ENCODE results near the gene HNRNPA2B1.
A peak's percentile ranks its signal among the peaks of the same experiment; 100 is the strongest.

Gene HNRNPA2B1

DNA sequence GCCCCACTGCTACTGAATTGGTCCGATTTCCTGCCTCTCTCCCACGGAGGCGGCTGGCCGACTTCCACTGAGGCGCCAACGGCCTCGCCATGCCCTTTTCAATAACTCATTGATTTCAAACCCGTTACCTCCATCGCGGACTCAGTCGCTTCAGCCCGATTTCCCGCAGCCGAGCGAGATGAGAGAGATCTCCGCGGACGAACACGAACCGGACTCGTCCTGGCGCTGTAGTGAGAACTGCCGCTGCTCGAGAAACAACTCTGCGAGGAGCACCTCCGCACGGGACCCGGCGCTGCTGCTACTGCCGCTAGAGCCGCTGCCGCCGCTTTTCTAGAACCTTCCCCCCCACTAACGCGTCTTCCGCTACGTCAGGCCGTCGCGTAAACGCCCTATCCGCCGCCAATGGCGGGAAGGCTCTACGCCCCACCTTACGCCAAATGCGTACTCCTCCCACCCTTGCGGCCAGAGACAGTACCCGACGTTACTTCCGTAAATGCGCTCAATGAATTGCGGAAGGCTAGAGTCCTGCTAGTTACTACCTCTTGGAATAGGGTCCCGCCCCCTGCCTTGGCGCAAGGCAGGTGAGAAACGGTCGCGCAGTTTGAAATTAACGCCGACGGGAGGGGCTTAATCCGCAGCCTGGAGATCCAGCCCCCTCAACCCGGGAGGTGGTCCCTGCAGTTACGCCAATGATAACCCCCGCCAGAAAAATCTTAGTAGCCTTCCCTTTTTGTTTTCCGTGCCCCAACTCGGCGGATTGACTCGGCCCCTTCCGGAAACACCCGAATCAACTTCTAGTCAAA lies at the start of gene HNRNPA2B1:
HNRNPA2B1 (minus strand) TSS at position 303 of the 803 bp plus-strand sequence; CDS start at position 134, 169 bp downstream.
- DNase-seq (ENCODE audit: low read depth), result peak; percentile 95

GRCh38 chr7:26250239-26250638 lies 49.7 kb upstream of the HNRNPA2B1 start:
- no peak for DNase-seq (ENCODE audit: low read depth)

DNA sequence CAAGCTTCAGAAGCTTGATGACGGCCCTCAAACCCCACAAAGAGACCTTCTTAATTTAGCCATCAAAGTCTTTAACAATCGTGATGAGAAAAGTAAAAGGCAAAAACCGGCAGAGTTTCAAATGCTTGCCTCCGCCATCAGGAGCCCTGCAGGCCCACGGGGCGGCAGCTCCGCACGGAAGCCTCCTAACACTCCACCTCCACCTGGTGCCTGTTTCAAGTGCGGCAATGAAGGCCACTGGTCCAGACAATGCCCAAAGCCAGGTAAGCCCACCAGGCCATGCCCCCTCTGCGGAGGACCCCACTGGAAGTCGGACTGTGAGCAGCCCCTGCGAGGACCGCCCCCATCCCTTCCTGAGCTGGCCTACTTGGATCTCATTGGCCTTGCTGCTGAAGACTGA lies 44.6 kb upstream of the HNRNPA2B1 start:
- no peak for DNase-seq (ENCODE audit: low read depth)

- no peak for DNase-seq (ENCODE audit: low read depth)
Measured at GRCh38 chr7:26238032-26238431, 37.5 kb upstream of the HNRNPA2B1 start.

DNA sequence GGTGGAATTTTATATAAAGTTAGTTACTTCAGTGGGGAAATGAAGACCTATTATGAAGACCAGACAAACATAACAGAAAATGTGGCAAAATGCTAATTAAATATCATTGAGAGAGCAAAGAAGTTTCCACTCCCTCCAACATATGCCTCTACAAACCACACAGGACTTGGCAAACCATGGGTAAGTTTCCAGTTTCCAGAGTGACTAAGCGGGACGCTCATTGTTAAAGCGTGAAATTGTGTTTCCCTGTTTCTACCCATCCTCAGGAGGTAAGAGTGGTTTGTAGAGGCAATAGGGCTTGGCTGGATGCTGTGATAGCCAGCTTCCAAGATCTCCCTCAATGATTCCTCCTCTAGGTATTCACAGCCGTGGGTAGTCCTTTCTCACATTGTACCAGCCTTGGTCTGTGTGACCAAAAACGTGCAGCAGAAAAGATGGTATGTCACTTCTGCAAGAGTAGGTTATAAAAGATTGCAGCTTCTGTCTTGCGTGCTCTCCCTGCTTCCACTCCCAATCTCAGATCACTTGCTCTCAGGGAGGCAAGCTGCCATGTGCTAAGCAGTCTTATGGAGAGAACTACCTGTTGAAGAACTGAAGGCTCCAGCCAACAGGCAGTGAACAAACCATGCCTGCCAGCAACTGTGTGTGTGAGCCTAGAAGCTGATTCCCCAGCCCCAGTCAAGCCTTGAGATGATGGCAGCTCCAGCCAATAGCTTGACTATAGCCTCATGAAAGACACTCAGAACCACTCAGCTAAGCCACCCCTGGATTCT lies 36.7 kb upstream of the HNRNPA2B1 start:
- no peak for DNase-seq (ENCODE audit: low read depth)

GRCh38 chr7:26233902-26234511 lies 33.5 kb upstream of the HNRNPA2B1 start:
- DNase-seq (ENCODE audit: low read depth), result no peak

DNA sequence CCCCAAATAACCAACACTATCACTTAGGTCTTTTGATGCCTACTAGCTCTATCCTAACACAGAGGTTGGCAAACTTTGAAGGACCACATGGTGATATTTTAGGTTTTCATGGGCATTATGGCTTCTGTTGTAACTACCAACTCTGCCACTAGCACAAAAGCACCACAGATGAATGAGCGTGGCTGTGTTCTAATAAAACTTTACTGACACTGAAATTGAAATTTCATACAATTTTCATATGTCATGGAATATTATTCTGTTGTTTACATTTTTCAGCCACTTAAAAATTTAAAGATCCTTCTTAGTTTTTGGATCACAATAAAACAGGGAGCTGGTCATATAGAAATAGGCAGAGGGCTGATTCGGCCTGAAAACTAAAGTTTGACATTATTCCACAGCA lies 27.4 kb upstream of the HNRNPA2B1 start:
- DNase-seq (ENCODE audit: low read depth), result no peak

GRCh38 chr7:26224359-26224758 lies 23.8 kb upstream of the HNRNPA2B1 start:
- DNase-seq (ENCODE audit: low read depth), result no peak

DNA sequence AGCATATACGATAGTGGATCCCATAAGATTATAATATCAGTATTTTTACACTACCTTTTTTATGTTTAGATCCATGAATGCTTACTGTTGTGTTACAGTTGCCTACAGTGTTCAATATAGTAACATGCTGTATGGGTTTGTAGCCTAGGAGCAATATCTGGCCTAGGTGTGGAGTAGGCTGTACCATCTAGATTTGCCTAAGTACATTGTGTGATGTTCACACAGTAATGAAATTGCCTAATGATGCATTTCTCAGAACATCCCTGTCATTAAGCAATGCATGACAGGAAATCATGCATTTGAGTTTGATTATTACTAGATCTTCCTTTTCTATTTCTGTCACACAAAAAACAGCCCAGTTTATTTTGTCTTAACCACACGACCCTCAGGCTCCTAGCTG lies 15.5 kb upstream of the HNRNPA2B1 start:
- no peak for DNase-seq (ENCODE audit: low read depth)

GRCh38 chr7:26213807-26214515 lies 13.4 kb upstream of the HNRNPA2B1 start:
- no peak for DNase-seq (ENCODE audit: low read depth)

DNA sequence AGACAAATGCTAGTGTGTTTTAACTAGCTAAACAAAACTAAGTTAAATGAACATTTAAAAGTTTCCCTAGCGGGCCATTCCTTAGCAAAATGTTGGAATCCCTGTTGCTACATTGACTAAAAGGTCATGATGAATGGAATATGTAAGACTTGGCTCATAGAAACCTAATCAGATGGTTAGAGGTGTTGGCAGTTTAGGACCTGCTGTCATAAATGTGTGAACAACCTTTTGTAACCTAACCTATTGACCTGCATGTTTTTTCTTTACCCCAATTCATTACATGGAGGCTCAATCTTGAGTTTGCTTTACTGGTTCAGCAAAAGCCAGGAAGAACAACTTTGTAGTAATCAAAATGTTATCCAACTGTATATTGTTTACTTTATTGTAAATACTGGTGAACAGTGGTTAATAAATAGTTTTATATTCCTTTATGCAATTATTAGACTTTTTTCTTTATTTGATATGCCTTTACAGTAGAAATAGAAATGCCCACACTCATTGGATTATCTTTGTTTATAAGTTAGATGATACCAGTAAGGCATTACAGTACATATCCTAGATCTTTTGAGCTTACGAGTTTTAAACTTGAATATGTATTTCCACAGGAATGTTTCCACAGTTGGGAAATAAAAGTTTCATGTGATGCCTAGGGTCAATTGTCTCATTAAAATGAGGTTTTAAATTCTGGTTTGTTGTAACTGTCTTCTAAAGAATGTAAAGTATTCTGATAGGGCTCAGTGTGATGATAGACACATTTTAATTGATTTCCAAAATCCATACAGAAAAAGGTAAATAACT lies 12.6 kb upstream of the HNRNPA2B1 start:
- no peak for DNase-seq (ENCODE audit: low read depth)

DNA sequence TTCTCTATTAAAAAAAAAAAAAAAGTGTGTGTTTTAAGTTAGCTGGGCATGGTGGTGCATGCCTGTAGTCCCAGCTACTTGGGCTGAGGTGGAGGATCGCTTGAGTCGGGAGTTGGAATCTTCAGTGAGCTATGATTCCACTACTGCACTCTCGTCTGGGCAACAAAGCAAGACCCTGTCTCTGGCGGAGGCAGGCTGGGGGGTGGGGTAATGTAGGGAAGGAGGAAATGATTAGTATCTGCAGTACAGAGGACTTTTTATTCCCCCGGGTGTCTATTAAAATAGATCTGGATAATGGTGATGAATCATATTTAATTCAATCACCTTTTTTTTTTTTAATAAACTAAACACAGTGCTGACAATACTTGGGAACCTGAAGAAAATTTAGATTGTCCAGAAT lies 7.5 kb upstream of the HNRNPA2B1 start:
- DNase-seq (ENCODE audit: low read depth), result no peak

DNA sequence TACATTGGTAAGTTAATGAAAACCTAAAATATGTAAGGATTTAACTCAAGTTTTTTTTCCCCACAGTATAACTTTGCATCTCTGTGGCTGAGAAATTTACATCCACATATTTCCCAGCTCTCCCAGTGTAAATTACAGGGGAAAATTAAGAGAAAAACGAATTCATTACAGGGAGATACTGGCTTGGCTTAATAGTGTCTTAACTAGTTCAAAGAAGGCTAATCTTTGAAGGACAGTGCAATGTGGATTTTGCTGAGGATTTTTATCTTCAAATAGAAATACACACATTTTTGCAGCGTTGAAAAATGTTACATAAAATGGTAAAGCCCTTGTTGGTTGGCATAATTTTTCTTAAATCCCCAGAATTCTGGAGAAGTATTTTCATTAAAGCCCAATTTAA lies 2.5 kb upstream of the HNRNPA2B1 start:
- no peak for DNase-seq (ENCODE audit: low read depth)

GRCh38 chr7:26202019-26202990 lies 1.8 kb upstream of the HNRNPA2B1 start:
- peak; percentile 57 for DNase-seq (ENCODE audit: low read depth)

GRCh38 chr7:26201247-26202018 lies 887 bp upstream of the HNRNPA2B1 start, which contains the start of gene CBX3:
Gene CBX3 (plus strand): TSS chr7:26201745. CDS start chr7:26202999, 1,254 bp downstream.
- DNase-seq (ENCODE audit: low read depth), result peak; percentile 77

DNA sequence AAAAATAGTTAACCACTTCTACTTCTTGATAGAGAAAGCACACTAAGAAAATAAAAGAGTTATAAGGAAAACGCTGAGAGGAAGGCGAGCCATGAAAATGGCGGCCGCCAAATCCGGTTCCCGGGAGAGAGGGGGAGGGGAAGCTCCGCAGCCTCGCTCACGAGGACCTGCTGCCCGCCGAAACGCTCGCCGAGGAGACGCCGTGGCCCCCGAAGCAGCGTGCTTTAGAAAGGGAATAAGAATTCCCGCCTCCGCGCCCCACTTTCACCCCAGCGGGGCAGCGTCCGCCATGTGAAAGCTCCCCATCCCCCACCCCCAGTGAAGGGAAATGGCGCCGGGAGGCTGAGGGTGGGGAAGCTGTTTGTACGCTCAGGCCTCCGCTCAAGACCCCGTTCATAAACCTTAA lies 505 bp downstream of the HNRNPA2B1 start:
- peak; percentile 69 for DNase-seq (ENCODE audit: low read depth)

DNA sequence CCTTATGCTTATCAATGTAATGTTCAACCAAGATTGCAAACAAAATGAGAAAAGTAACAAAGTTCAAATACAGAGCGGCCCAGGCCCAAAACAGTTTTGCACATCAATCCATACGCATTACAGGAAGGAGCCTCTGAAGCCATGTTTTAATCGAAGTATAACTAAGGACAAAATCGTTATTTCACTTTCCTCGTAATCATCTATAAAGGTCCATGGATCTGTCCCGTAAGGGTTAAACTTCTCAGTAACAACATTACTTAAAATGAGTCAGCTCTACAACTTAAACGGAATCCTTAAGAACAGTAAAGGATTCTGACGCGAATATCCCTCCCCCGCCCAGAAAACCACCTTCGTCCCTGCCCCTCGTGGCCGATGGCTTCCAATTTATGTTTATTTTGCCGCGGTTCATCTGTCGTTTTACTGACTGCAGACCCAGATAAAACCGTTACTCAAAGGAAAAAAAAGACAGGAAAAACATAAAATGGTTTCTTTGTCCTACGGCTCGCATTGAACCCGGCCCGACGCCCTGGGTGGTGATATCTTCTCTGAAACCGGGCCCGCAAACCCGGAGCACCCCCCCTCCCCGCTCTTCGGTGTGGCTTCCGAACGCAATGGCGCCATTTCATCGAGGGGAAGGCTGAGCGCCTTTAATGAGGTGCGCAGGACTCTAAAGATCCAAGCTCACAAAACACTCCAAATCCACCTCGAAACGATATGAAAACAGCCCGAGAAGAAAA lies 1.1 kb downstream of the HNRNPA2B1 start:
- peak; percentile 57 for DNase-seq (ENCODE audit: low read depth)

DNA sequence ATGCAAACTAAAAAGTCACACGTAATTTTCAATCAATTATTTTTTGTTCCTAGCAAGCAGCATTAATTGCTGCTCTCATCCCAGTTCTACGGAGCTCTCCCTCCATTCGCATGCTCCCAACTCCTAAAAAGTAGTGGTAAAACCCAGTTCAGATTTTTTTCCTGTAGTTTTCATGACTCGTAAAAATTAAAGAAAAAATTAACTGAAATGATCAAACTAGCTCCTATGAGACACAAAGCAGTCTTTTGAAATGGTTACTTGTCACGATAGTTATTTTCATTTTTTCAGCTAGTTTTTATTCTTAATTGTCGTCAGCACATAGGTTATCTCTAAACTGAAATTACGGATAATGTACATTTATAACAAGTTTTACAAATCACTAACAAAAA lies 1.8 kb downstream of the HNRNPA2B1 start:
- DNase-seq (ENCODE audit: low read depth), result no peak
